Measurements from ENCODE around the gene UGT1A9.

UGT1A9 gene

DNA sequence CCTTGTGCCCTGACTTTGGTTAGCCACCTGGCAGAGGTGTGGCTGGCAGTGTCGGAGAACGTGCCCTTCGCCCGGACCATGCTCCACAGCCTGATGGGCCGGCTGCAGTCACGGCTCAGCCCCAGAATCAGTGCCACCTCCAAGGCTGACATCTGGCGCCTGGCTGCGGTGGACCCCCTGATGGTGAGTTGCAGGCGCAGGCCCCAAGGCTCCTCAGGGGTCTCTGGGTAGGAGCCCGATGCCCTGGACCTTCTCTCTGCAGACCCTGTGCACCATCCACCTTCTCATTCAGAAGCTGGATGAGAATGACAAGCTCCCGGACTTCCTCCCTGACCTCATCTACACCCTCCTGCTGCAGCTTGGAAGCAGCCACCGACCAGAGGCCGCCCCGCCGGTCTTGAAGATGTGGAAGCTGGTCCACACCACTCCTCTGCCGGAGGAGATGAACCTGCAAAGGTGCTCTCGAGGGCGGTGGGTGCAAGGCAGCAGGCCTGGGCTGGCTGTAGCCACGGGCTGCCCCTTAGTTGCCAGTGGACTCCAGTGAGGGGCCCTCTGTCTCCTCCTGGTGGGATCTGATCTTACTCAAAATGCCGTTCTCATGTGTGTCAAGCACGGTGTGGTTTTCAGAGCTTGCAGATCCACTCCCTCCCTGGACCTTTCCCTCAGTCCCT, 150.5 kb downstream of the UGT1A9 start:
- no peaks in the 10 kb centered on the region for H3K27me3 ChIP-seq (ENCODE audit: insufficient read depth, poor library complexity, severe bottlenecking)

More for the DNA sequence above, 150.5 kb downstream of the UGT1A9 start:
- Histone ChIP-seq H3K27ac (replicated peaks) (no peak overlapping the region), H3K4me3 (replicated peaks; ENCODE audit: insufficient read depth, low read length) (no peak overlapping the region)
- TF ChIP-seq SPI1 (IDR thresholded peaks at IDR 0.05; ENCODE audit: borderline replicate concordance, low read depth), result no peak
- no peak for TF ChIP-seq POLR2AphosphoS5 (IDR thresholded peaks at IDR 0.05; ENCODE audit: low read depth)
- TF ChIP-seq, protein P1, sequence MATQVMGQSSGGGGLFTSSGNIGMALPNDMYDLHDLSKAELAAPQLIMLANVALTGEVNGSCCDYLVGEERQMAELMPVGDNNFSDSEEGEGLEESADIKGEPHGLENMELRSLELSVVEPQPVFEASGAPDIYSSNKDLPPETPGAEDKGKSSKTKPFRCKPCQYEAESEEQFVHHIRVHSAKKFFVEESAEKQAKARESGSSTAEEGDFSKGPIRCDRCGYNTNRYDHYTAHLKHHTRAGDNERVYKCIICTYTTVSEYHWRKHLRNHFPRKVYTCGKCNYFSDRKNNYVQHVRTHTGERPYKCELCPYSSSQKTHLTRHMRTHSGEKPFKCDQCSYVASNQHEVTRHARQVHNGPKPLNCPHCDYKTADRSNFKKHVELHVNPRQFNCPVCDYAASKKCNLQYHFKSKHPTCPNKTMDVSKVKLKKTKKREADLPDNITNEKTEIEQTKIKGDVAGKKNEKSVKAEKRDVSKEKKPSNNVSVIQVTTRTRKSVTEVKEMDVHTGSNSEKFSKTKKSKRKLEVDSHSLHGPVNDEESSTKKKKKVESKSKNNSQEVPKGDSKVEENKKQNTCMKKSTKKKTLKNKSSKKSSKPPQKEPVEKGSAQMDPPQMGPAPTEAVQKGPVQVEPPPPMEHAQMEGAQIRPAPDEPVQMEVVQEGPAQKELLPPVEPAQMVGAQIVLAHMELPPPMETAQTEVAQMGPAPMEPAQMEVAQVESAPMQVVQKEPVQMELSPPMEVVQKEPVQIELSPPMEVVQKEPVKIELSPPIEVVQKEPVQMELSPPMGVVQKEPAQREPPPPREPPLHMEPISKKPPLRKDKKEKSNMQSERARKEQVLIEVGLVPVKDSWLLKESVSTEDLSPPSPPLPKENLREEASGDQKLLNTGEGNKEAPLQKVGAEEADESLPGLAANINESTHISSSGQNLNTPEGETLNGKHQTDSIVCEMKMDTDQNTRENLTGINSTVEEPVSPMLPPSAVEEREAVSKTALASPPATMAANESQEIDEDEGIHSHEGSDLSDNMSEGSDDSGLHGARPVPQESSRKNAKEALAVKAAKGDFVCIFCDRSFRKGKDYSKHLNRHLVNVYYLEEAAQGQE (IDR thresholded peaks at IDR 0.05; ENCODE audit: insufficient replicate concordance, low read depth), result no peak
- TF ChIP-seq GABPA (IDR thresholded peaks at IDR 0.05; ENCODE audit: low read depth), result no peak
- no peak for DNase-seq (ENCODE audit: low read depth in 1 of 2, low spot score in 1 of 2)
